A549 (cell line): ENCODE measurements around the gene ETFB. TPM values are rescaled to one million over a fixed set of nuclear protein-coding genes. Genes with fewer than 3 reads are reported as not detected.

Experiments used
- ATAC-seq, 2 experiments: fragments of 200-7000 bp in 1 of 2; fragments of >200 bp in 1 of 2; cut with Nextera tagmentation in 1 of 2; cut with Tn5 transposase in 1 of 2; 3 replicates each; pipeline versions ENCODE4 v1.8.0 to v1.9.1; 2018 to 2020; ENCODE audit warnings: mild to moderate bottlenecking in 1 of 2, moderate library complexity in 1 of 2
- CTCF ChIA-PET: fragments of 300-600 bp; sonication (Branson Sonifier 250); formaldehyde crosslinking; extraction: SDS; loops from one replicate; lab custom pipeline; 2021; ENCODE audit warnings: antibody characterized with exemption, inconsistent platforms; lab: Yijun Ruan, JAX
- POLR2A ChIA-PET: fragments of 350-600 bp; formaldehyde crosslinking; extraction: SDS; loops from one replicate; lab custom pipeline; 2021; ENCODE audit warnings: antibody characterized with exemption, inconsistent platforms; lab: Yijun Ruan, JAX
- DNase-seq, 2 experiments: peaks; one replicate each; pipeline versions ENCODE4 v3.0.0 to v3.0.0-alpha.2; 2011 to 2016; ENCODE audit warnings: low read depth in 1 of 2, low spot score in 1 of 2
- FAIRE-seq: peaks from 2 replicates; lab custom pipeline; 2011; peaks lifted over from hg19 to GRCh38; lab: Jason Lieb, UNC
- H3K27ac ChIP-seq, 2 experiments: fragments of >200 bp; sonication (Bioruptor Twin); formaldehyde crosslinking; 3 replicates each; pipeline ENCODE4 v1.5.1; 2016 to 2017
- H3K4me1 ChIP-seq: fragments of >200 bp; sonication (Bioruptor Twin); formaldehyde crosslinking; 3 replicates; pipeline ENCODE4 v1.6.1; 2016
- H3K4me2 ChIP-seq: fragments of >200 bp; sonication (Bioruptor Twin); formaldehyde crosslinking; 3 replicates; pipeline ENCODE4 v1.6.1; 2016
- H3K4me3 ChIP-seq: fragments of >200 bp; sonication (Bioruptor Twin); formaldehyde crosslinking; 3 replicates; pipeline ENCODE4 v1.5.1; 2016
- H3K9me3 ChIP-seq: fragments of >200 bp; sonication (Bioruptor Twin); formaldehyde crosslinking; 3 replicates; pipeline ENCODE4 v1.6.1; 2016
- EHF ChIP-seq: fragments of 250-450 bp; sonication (Bioruptor Pico); IDR thresholded peaks from 2 replicates; pipeline ENCODE4 v1.5.0; 2020; ENCODE audit warnings: mild to moderate bottlenecking
- FOXS1 ChIP-seq: fragments of 250-450 bp; sonication (Bioruptor Pico); IDR thresholded peaks from 2 replicates; pipeline ENCODE4 v1.5.0; 2020; ENCODE audit warnings: mild to moderate bottlenecking, moderate library complexity
- GATA3 ChIP-seq: IDR thresholded peaks from 2 replicates; pipeline ENCODE4 v1.6.1; 2012; ENCODE audit warnings: borderline replicate concordance
- HDAC2 ChIP-seq: fragments of 200-600 bp; sonication (generic); IDR thresholded peaks from 2 replicates; pipeline ENCODE4 v1.6.1; 2016
- HEYL ChIP-seq: fragments of 250-450 bp; sonication (Bioruptor Pico); IDR thresholded peaks from 2 replicates; pipeline ENCODE4 v1.8.0; 2021; ENCODE audit warnings: mild to moderate bottlenecking, moderate library complexity
- HOXA7 ChIP-seq: fragments of 250-450 bp; sonication (Bioruptor Pico); IDR thresholded peaks from 2 replicates; pipeline ENCODE4 v1.5.0; 2020; ENCODE audit warnings: mild to moderate bottlenecking, moderate library complexity
- HOXB13 ChIP-seq: fragments of 250-450 bp; sonication (Bioruptor Pico); IDR thresholded peaks from 2 replicates; pipeline ENCODE4 v1.5.0; 2020; ENCODE audit warnings: low read depth, mild to moderate bottlenecking, moderate library complexity
- JUN ChIP-seq, 2 experiments: fragments of >200 bp; sonication (Bioruptor Twin); formaldehyde crosslinking; IDR thresholded peaks; 2 replicates in 1 of 2; 3 replicates in 1 of 2; pipeline ENCODE4 v1.6.1; 2016 to 2017
- JUNB ChIP-seq: fragments of >200 bp; sonication (Bioruptor Twin); formaldehyde crosslinking; IDR thresholded peaks from 2 replicates; pipeline ENCODE4 v1.6.1; 2016
- KDM1A ChIP-seq: fragments of 200-600 bp; sonication (generic); IDR thresholded peaks from 2 replicates; pipeline ENCODE4 v1.6.1; 2016; ENCODE audit warnings: low read depth, mild to moderate bottlenecking
- NPAS2 ChIP-seq: fragments of 250-450 bp; sonication (Bioruptor Pico); IDR thresholded peaks from 2 replicates; pipeline ENCODE4 v1.8.0; 2022; ENCODE audit warnings: mild to moderate bottlenecking, moderate library complexity, borderline replicate concordance
- PHF8 ChIP-seq: fragments of 200-600 bp; sonication (generic); IDR thresholded peaks from 2 replicates; pipeline ENCODE4 v1.6.1; 2016; ENCODE audit warnings: low read depth, mild to moderate bottlenecking, antibody characterized with exemption, moderate library complexity, borderline replicate concordance
- POLR2A ChIP-seq: IDR thresholded peaks from 2 replicates; pipeline ENCODE4 v1.6.1; 2012; ENCODE audit warnings: mild to moderate bottlenecking, low read length
- RFX5 ChIP-seq: fragments of 450-650 bp; IDR thresholded peaks from 2 replicates; pipeline ENCODE4 v1.7.1; 2014; ENCODE audit warnings: antibody characterized with exemption, mild to moderate bottlenecking, moderate library complexity
- RNF2 ChIP-seq: fragments of 200-600 bp; sonication (generic); IDR thresholded peaks from 2 replicates; pipeline ENCODE4 v1.6.1; 2016; ENCODE audit warnings: low read depth, mild to moderate bottlenecking, antibody characterized with exemption, moderate library complexity, borderline replicate concordance
- SMC3 ChIP-seq: fragments of >200 bp; sonication (Bioruptor Twin); formaldehyde crosslinking; IDR thresholded peaks from 3 replicates; pipeline ENCODE4 v1.6.1; 2018; ENCODE audit warnings: inconsistent platforms
- TP53 ChIP-seq: fragments of 250-450 bp; sonication (Bioruptor Pico); IDR thresholded peaks from 2 replicates; pipeline ENCODE4 v1.5.0; 2021; ENCODE audit warnings: mild to moderate bottlenecking, moderate library complexity
- ZC3H11A ChIP-seq: fragments of 450-650 bp; IDR thresholded peaks from 2 replicates; pipeline ENCODE4 v1.6.1; 2014; ENCODE audit warnings: antibody characterized with exemption, mild to moderate bottlenecking
- ZFP36 ChIP-seq: fragments of 450-650 bp; IDR thresholded peaks from 2 replicates; pipeline ENCODE4 v1.6.1; 2014; ENCODE audit warnings: borderline replicate concordance; ENCODE audit not compliant: partially characterized antibody
- ZNF302 ChIP-seq: fragments of 250-450 bp; sonication (Bioruptor Pico); IDR thresholded peaks from 2 replicates; pipeline ENCODE4 v1.9.0; 2021; ENCODE audit warnings: inconsistent platforms, mild to moderate bottlenecking, moderate library complexity
- WGBS: methylation state at CpG from one replicate; pipeline ENCODE4 v1.1.6; 2017; ENCODE audit errors: missing lambda C conversion rate; 5-methylcytosine and 5-hydroxymethylcytosine counted together
- polyA plus RNA-seq, 4 experiments: library from polyadenylated mRNA; depleted of rRNA in 3 of 4; stranded (reverse); fragments of >200 nt; fragmentation: RNase III in 1 of 4; extraction: RNeasy Plus Mini Kit Qiagen cat#74134 plus additional on column Dnase treatment in 1 of 4; gene quantifications; 2 replicates in 3 of 4; 3 replicates in 1 of 4; pipeline ENCODE4 v1.2.3, GENCODE V29; 2011 to 2017
- TF ChIP-seq, protein P1 (sequence below): fragments of 250-450 bp; sonication (Bioruptor Pico); IDR thresholded peaks from 2 replicates; pipeline ENCODE4 v1.5.0; 2020; ENCODE audit warnings: low read depth, mild to moderate bottlenecking, moderate library complexity

The ETFB gene
- polyA plus RNA-seq, 2 of the 4 experiments (the other 2 are of a cell fraction), result 149 to 267 TPM

DNA sequence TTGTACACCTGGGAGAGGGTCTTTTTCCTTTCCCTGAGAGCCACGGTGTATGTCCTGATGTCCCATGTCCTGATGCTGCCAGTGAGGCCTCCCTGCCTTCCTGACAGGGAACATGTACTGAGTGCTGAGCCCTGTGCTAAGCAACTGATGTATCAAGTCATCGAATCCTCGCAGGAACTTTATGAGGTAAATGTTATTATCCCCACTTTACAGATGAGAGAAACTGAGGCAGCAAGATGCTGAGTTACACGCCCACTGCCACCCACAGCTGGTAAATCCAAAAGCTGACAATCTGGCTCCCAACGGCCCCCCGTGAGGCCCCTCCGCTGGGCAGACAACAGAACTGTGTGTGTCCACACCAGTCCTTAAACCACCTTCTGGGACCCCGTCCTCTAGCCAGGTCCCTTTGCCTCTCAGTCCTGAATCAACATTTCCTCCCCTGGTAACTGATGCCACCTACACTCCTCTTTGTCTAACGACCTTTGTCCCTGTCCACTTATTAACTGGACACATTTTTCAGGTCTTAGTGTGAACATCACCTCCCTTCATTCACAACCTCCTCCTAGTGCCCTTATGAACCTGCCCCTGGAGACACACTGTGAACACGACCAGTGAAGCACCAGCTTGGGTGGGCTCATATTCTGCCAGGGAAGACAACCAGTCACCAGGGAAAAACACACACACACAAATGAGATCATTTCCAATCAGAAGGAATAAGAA, 18.8 kb downstream of the ETFB start:
- no peak for ATAC-seq
- Histone ChIP-seq H3K9me3 (no peaks in the 10 kb centered on the region), H3K4me2 (peak overlapping the region; percentile 41; the same call in 2 of the 3 replicates), H3K4me3 (no peak overlapping the region), H3K27ac (peak overlapping the region; percentile 32 to 38; a peak in 2 of 6 replicates), H3K4me1 (peaks cover 42% of the 10 kb centered on the region)
- CTCF ChIA-PET, result interaction anchor here (0.7 to 1.7 kb wide), 3 partner anchors 16 to 25 kb away, joined by 3 to 5 read pairs (median 4); partner anchors contain the start of genes ETFB and NKG7
- TF ChIP-seq ZNF302 (CRISPR knock-in tag) (no peak), FOXS1 (CRISPR knock-in tag) (no peak), TP53 (CRISPR knock-in tag) (no peak), HEYL (no peak), ZFP36 (no peak), HDAC2 (no peak), POLR2A (no peak), HOXB13 (CRISPR knock-in tag) (no peak), HOXA7 (CRISPR knock-in tag) (no peak), RNF2 (no peak), GATA3 (no peak), KDM1A (no peak), SMC3 (no peak), NPAS2 (CRISPR knock-in tag) (no peak), RFX5 (no peak), PHF8 (no peak), EHF (CRISPR knock-in tag) (no peak)
- TF ChIP-seq, protein P1, sequence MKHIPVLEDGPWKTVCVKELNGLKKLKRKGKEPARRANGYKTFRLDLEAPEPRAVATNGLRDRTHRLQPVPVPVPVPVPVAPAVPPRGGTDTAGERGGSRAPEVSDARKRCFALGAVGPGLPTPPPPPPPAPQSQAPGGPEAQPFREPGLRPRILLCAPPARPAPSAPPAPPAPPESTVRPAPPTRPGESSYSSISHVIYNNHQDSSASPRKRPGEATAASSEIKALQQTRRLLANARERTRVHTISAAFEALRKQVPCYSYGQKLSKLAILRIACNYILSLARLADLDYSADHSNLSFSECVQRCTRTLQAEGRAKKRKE (CRISPR knock-in tag), result no peak
- POLR2A ChIA-PET, result no interaction called here
- WGBS, result 74% methylated on average over 10 of the region's 10 CpGs
- no peak for FAIRE-seq
- DNase-seq, result no peak

DNA sequence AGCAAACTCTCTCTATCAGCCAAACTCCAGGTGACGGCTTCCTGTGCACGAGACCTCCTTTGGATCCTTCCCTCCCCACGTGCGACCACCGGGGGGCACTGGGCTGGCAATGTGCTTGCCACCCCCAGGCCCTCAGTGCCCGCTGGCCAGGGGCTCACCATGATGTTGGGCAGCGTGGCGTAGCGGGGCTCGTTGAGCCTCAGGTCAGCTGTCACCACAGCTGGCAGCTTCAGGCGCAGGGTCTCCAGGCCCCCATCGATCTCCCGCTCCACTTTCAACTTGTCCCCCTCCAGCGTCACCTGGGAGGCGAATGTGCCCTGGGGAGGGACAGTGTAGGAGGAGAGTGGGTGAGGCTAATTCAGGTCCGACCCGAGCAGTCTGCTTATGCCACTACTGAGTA, 19.4 kb downstream of the ETFB start:
- no peaks in the 10 kb centered on the region for H3K9me3 ChIP-seq
- H3K4me3 ChIP-seq, result no peak overlapping the region
- peaks cover 48% of the 10 kb centered on the region for H3K4me1 ChIP-seq
- H3K4me2 ChIP-seq, result no peak overlapping the region
- ATAC-seq (no peak), DNase-seq (no peak), FAIRE-seq (no peak)
- 91% methylated on average over 17 of the region's 17 CpGs for WGBS
- TF ChIP-seq JUN (IDR thresholded peaks at IDR 0.05) (no peak), ZC3H11A (no peak), NPAS2 (CRISPR knock-in tag) (no peak)
- no peak overlapping the region; a peak in 1 of 6 replicates for H3K27ac ChIP-seq
- POLR2A ChIA-PET, result no interaction called here
- CTCF ChIA-PET, result interaction anchor here (1.2 to 1.7 kb wide), 2 partner anchors 16 to 26 kb away, joined by 3 to 5 read pairs; partner anchors contain the start of gene NKG7

DNA sequence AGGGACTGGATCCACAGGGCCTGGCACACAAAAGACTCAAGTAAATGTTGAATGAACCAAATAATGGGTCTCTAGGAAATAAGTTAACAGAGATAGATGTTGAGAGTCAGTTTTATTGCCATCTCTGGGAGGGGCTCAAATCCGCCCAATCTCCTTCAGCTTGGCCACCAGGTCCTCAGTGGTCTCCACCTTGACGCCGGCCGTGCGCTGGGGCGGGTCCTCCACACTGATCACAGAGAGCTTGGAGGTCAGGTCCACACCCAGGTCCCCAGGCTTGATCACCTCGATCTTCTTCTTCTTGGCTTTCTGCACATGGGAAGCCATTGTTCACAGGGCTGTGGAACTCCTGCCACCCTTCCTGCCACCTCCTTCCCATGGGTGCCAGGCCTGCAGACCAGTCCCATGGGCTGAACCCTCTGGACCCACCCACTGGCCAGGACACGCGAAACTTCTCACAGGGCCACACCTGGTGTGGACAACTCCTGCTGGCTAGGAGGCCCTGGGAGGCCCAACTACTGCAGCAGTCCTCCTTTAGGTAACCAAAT, 21.0 kb downstream of the ETFB start:
- Histone ChIP-seq H3K4me2 (no peak overlapping the region), H3K4me3 (no peak overlapping the region), H3K4me1 (peaks cover 47% of the 10 kb centered on the region), H3K27ac (no peak overlapping the region), H3K9me3 (no peaks in the 10 kb centered on the region)
- no peak for TF ChIP-seq JUNB
- 98% methylated on average over 9 of the region's 9 CpGs for WGBS
- ChIA-PET CTCF (interaction anchor here (0.8 to 1.1 kb wide), 4 partner anchors 21 to 316 kb away, joined by 3 to 4 read pairs (median 3); partner anchors contain the start of gene ETFB), POLR2A (no interaction called here)
- DNase-seq (no peak), ATAC-seq (no peak), FAIRE-seq (no peak)
